Choroid plexus epithelial cell (primary cell): ENCODE data around the gene ARHGEF40.

Experiments
- DNase-seq: peaks from one replicate; pipeline ENCODE4 v3.0.0-alpha.2; 2010; ENCODE audit warnings: low read depth
- H3K4me3 ChIP-seq: 2 replicates; pipeline ENCODE4 v1.5.1; 2011; ENCODE audit warnings: low read depth, mild to moderate bottlenecking, control low read depth, low read length, moderate library complexity
- TF ChIP-seq, protein P1 (sequence below): conservative IDR thresholded peaks from 2 replicates; pipeline ENCODE4 v1.5.1; 2011; ENCODE audit warnings: low read depth, mild to moderate bottlenecking, control low read depth, inconsistent platforms, low read length, moderate library complexity

Gene ARHGEF40

GRCh38 chr14:21077672-21078071 lies 7.6 kb downstream of the ARHGEF40 start:
- H3K4me3 ChIP-seq = no peak overlapping the region
- no peak for DNase-seq
- TF ChIP-seq, protein P1, sequence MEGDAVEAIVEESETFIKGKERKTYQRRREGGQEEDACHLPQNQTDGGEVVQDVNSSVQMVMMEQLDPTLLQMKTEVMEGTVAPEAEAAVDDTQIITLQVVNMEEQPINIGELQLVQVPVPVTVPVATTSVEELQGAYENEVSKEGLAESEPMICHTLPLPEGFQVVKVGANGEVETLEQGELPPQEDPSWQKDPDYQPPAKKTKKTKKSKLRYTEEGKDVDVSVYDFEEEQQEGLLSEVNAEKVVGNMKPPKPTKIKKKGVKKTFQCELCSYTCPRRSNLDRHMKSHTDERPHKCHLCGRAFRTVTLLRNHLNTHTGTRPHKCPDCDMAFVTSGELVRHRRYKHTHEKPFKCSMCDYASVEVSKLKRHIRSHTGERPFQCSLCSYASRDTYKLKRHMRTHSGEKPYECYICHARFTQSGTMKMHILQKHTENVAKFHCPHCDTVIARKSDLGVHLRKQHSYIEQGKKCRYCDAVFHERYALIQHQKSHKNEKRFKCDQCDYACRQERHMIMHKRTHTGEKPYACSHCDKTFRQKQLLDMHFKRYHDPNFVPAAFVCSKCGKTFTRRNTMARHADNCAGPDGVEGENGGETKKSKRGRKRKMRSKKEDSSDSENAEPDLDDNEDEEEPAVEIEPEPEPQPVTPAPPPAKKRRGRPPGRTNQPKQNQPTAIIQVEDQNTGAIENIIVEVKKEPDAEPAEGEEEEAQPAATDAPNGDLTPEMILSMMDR = no peak

DNA sequence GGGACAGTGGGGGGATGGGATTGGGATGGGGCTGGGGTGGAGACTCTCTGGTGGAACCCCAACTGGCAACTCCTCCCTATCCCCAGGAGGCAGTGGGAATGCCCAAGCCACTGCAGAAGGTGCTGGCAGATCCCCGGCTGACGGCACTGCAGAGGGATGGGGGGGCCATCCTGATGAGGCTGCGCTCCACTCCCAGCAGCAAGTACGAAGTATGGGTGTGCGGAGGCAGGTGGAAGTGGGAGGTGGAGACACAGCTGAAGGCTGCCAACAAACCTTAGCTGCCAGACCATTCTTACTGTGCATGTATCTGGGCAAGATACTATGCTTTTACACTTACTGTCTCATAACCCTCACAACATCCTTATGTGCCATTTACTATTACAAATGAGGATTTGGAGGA lies 8.2 kb downstream of the ARHGEF40 start:
- DNase-seq = no peak
- TF ChIP-seq, protein P1 = no peak
- H3K4me3 ChIP-seq = no peak overlapping the region

DNA sequence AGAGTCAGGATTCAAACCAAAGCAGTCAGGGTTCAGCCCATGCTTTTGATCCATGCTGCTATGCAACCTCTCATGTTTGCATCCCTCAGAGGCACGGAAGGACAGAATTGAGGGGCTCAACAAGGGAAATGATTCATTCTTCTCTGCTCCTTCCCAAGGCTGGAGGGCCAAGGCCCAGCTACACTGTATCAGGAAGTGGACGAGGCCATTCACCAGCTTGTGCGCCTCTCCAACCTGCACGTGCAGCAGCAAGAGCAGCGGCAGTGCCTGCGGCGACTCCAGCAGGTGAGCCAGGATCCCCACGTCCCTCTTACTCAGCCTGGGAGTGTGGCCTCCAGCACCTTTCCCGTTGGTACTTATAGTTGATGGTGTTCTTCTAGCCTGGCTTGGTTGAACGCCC lies 8.6 kb downstream of the ARHGEF40 start:
- DNase-seq = no peak
- no peak overlapping the region for H3K4me3 ChIP-seq
- TF ChIP-seq, protein P1 = no peak

DNA sequence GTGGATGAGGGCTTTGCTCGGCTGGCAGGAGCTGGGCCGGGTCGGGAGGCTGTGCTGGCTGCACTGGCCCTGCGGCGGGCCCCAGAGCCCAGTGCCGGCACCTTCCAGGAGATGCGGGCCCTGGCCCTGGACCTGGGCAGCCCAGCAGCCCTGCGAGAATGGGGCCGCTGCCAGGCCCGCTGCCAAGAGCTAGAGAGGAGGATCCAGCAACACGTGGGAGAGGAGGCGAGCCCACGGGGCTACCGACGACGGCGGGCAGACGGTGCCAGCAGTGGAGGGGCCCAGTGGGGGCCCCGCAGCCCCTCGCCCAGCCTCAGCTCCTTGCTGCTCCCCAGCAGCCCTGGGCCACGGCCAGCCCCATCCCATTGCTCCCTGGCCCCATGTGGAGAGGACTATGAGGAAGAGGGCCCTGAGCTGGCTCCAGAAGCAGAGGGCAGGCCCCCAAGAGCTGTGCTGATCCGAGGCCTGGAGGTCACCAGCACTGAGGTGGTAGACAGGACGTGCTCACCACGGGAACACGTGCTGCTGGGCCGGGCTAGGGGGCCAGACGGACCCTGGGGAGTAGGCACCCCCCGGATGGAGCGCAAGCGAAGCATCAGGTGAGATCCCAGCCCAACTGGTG lies 11.5 kb downstream of the ARHGEF40 start:
- no peak overlapping the region for H3K4me3 ChIP-seq
- DNase-seq = no peak
- TF ChIP-seq, protein P1 = no peak

GRCh38 chr14:21083565-21084325 lies 13.6 kb downstream of the ARHGEF40 start:
- no peak overlapping the region for H3K4me3 ChIP-seq
- DNase-seq = no peak
- TF ChIP-seq, protein P1 = no peak

DNA sequence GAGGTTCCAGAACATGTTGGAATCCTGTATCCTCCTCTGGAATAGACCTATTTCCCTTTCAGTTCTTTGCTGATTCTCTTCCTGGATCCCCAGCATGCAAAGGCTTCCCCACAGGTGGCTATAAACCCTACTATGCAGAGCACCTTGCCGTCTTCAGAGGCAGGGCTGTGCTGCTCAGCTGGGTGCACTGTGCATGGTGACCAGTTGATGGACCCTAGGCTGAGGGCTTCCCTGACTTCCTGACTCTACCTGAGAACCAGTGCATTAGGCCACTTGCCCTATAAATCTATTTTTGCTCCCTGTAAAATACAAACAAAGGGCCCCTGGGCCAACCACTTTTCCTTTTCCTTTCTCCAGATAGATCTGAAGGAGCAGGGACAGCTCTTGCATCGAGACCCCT lies 14.3 kb downstream of the ARHGEF40 start:
- no peak for DNase-seq
- H3K4me3 ChIP-seq = no peak overlapping the region
- TF ChIP-seq, protein P1 = no peak
